GM12878 (cell line): ENCODE data around the gene KCNQ1.

ENCODE experiments used
- BCLAF1 ChIP-seq: fragments of 450-650 bp; IDR thresholded peaks from 2 replicates; pipeline ENCODE4 v1.6.1; 2017; ENCODE audit warnings: antibody characterized with exemption, mild to moderate bottlenecking, moderate library complexity
- CTCF ChIP-seq, 3 experiments: IDR thresholded peaks in 2 of 3; conservative IDR thresholded peaks in 1 of 3; 2 replicates each; pipeline ENCODE4 v1.5.1; 2011; ENCODE audit warnings: low read depth in 3 of 3, low read length in 3 of 3, mild to moderate bottlenecking in 3 of 3, control low read depth in 2 of 3, moderate library complexity in 2 of 3, inconsistent platforms in 1 of 3, mixed read lengths in 1 of 3; ENCODE audit not compliant: control insufficient read depth in 2 of 3, insufficient read depth in 1 of 3; ENCODE audit errors: extremely low read depth in 1 of 3
- EP300 ChIP-seq, 2 experiments: fragments of 150-350 bp in 1 of 2; IDR thresholded peaks; 2 replicates each; pipeline ENCODE4 v1.6.1; 2011 to 2012; ENCODE audit warnings: low read depth in 2 of 2, low read length in 2 of 2, borderline replicate concordance in 1 of 2, improper control_type of control experiment in 1 of 2, inconsistent platforms in 1 of 2; ENCODE audit not compliant: control insufficient read depth in 1 of 2
- EZH2 ChIP-seq: IDR thresholded peaks from 2 replicates; pipeline ENCODE4 v1.6.1; 2012; ENCODE audit warnings: low read depth, mild to moderate bottlenecking, control low read depth, inconsistent platforms, low read length, borderline replicate concordance; ENCODE audit not compliant: control insufficient read depth
- MXI1 ChIP-seq: fragments of 150-350 bp; IDR thresholded peaks from 2 replicates; pipeline ENCODE4 v1.6.1; 2011; ENCODE audit warnings: low read depth, mild to moderate bottlenecking, inconsistent platforms, low read length, improper control_type of control experiment
- RCOR1 ChIP-seq: conservative IDR thresholded peaks from 2 replicates; pipeline ENCODE4 v1.6.1; 2012; ENCODE audit warnings: low read depth, low read length, improper control_type of control experiment
- SIN3A ChIP-seq: IDR thresholded peaks from 2 replicates; pipeline ENCODE4 v1.6.1; 2012; ENCODE audit warnings: low read depth, low read length, improper control_type of control experiment
- TARDBP ChIP-seq: IDR thresholded peaks from 2 replicates; pipeline ENCODE4 v1.6.1; 2016; ENCODE audit warnings: borderline replicate concordance

GRCh38 chr11:2837096-2837601, 392.3 kb downstream of the KCNQ1 start:
- TF ChIP-seq TARDBP (no peak), CTCF (IDR thresholded peaks at IDR 0.05 in 2 of 3, conservative IDR thresholded peaks at IDR 0.05 in 1 of 3; ENCODE audit: control insufficient read depth in 2 of 3, extremely low read depth in 1 of 3, insufficient read depth in 1 of 3, low read depth in 3 of 3, low read length in 3 of 3) (no peak), SIN3A (no peak), RCOR1 (no peak), EZH2 (no peak), EP300 (IDR thresholded peaks at IDR 0.05; ENCODE audit: borderline replicate concordance in 1 of 2, control insufficient read depth in 1 of 2, low read depth in 2 of 2, low read length in 2 of 2) (no peak), MXI1 (no peak), BCLAF1 (no peak)
